Fibroblast of mammary gland (primary cell): ENCODE data around the gene PAX8.

ENCODE experiments used
- DNase-seq: peaks from one replicate; pipeline ENCODE4 v3.0.0-alpha.2; 2010; ENCODE audit warnings: low read depth
- H3K4me3 ChIP-seq: 2 replicates; pipeline ENCODE4 v1.5.1; 2011; ENCODE audit warnings: low read depth, mild to moderate bottlenecking, low read length, moderate library complexity; ENCODE audit not compliant: control insufficient read depth
- TF ChIP-seq, protein P1 (sequence below): conservative IDR thresholded peaks from 2 replicates; pipeline ENCODE4 v1.5.1; 2011; ENCODE audit warnings: low read depth, low read length, inconsistent platforms; ENCODE audit not compliant: control insufficient read depth, insufficient read depth

PAX8 gene

GRCh38 chr2:113221846-113222245, 56.9 kb downstream of the PAX8 start:
- no peak overlapping the region for H3K4me3 ChIP-seq
- DNase-seq: no peak
- TF ChIP-seq, protein P1, sequence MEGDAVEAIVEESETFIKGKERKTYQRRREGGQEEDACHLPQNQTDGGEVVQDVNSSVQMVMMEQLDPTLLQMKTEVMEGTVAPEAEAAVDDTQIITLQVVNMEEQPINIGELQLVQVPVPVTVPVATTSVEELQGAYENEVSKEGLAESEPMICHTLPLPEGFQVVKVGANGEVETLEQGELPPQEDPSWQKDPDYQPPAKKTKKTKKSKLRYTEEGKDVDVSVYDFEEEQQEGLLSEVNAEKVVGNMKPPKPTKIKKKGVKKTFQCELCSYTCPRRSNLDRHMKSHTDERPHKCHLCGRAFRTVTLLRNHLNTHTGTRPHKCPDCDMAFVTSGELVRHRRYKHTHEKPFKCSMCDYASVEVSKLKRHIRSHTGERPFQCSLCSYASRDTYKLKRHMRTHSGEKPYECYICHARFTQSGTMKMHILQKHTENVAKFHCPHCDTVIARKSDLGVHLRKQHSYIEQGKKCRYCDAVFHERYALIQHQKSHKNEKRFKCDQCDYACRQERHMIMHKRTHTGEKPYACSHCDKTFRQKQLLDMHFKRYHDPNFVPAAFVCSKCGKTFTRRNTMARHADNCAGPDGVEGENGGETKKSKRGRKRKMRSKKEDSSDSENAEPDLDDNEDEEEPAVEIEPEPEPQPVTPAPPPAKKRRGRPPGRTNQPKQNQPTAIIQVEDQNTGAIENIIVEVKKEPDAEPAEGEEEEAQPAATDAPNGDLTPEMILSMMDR: no peak

- TF ChIP-seq, protein P1: no peak
- no peak overlapping the region for H3K4me3 ChIP-seq
- DNase-seq: no peak
Observed at GRCh38 chr2:113220970-113221708, 57.6 kb downstream of the PAX8 start.

GRCh38 chr2:113219889-113220641, 58.7 kb downstream of the PAX8 start:
- DNase-seq: peak; percentile 67
- H3K4me3 ChIP-seq: no peak overlapping the region
- TF ChIP-seq, protein P1: no peak

DNA sequence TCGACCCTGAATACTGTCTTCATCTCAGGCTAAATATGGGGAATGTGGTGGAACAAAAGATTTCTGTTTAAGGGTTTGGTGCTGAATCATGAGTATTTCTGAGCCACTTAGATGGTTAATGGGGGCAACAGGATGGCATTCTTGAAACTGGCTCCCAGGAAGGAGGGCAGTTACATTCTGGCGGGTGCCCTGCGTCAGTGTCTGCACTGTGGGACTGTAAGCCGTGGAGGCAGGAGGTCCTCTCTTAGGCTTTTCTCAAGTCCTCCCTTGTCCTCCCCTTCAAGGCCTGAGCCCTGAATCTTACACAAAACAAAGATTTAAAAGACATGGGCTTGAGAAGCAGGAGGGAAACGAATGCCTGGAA, 59.2 kb downstream of the PAX8 start:
- TF ChIP-seq, protein P1: no peak
- H3K4me3 ChIP-seq: no peak overlapping the region
- DNase-seq: no peak

- DNase-seq: no peak
- H3K4me3 ChIP-seq: no peak overlapping the region
- TF ChIP-seq, protein P1: no peak
Observed at GRCh38 chr2:113219092-113219441, 59.7 kb downstream of the PAX8 start.

GRCh38 chr2:113218283-113219091, 60.2 kb downstream of the PAX8 start:
- peak; percentile 77 for DNase-seq
- TF ChIP-seq, protein P1: no peak
- no peak overlapping the region for H3K4me3 ChIP-seq
